ENCODE results near the gene GALNT10.

Gene GALNT10

DNA sequence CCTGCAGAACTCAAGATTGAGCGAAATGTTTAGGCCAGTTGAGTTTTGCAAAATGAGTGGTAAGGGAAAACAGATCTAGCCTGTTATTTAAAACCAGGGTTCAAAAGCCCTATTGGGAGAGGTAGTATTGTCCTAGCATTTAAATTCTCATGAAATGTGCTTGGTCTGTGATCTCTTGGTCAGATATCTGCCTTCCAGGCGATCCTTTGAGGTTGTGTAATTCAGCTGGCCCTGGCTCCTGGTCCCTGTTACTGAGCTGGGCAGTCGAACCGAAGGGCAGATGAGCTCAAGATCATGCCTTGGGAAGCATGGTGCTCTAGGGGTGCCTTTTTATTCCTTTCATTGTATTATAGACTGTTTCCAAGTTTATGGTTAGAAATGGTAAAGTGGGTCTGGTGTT, 269.6 kb downstream of the GALNT10 start:
- DNase-seq, result no peak

DNA sequence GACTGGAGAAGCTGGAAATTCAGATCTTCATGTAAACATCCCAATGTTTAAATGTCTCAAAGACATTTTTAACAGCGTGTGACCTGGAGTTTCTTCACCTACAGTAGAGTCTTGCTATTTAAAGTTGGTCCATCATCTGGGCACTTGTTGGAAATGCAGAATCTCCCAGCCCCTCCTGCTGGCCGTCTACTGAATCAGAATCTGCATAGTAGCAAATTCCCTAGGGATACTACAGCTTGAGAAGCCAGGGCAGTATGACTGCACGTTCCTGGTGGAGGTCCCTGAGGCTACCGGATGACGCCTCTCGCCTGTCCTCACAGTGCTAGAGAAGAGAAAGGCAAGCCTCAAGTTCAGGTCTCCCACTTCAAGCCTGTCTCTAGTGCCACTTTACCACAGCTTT, 271.0 kb downstream of the GALNT10 start:
- DNase-seq, result no peak

GRCh38 chr5:154464438-154464837, 273.9 kb downstream of the GALNT10 start:
- DNase-seq, result no peak

GRCh38 chr5:154465169-154465568, 274.6 kb downstream of the GALNT10 start:
- peak; percentile 23 for DNase-seq

GRCh38 chr5:154466147-154466546, 275.6 kb downstream of the GALNT10 start:
- no peak for DNase-seq

GRCh38 chr5:154466671-154467070, 276.1 kb downstream of the GALNT10 start:
- no peak for DNase-seq

GRCh38 chr5:154467655-154468354, 277.3 kb downstream of the GALNT10 start:
- peak; percentile 45 for DNase-seq

GRCh38 chr5:154470137-154470536, 279.6 kb downstream of the GALNT10 start:
- no peak for DNase-seq

All from CD4-positive, alpha-beta T cell treated with Interferon gamma for 1 hour (primary cell).